NB4 (cell line): ENCODE data around the gene CDH4.

Experiments
- CTCF ChIP-seq: IDR thresholded peaks from one replicate; pipeline ENCODE4 v1.5.1; 2012; ENCODE audit warnings: low read depth, low read length
- MYC ChIP-seq: IDR thresholded peaks from 2 replicates; pipeline ENCODE4 v1.6.1; 2011; ENCODE audit warnings: low read depth, low read length
- POLR2A ChIP-seq: IDR thresholded peaks from 2 replicates; pipeline ENCODE4 v1.6.1; 2011; ENCODE audit warnings: mild to moderate bottlenecking; ENCODE audit not compliant: insufficient read length; ENCODE audit errors: extremely low read depth
- TF ChIP-seq, protein P1 (sequence below): IDR thresholded peaks from 2 replicates; pipeline ENCODE4 v1.6.1; 2011; ENCODE audit warnings: low read depth, low read length

- no peak for TF ChIP-seq POLR2A
- TF ChIP-seq CTCF = no peak
- TF ChIP-seq, protein P1, sequence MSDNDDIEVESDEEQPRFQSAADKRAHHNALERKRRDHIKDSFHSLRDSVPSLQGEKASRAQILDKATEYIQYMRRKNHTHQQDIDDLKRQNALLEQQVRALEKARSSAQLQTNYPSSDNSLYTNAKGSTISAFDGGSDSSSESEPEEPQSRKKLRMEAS = no peak
- no peak for TF ChIP-seq MYC
Observed at GRCh38 chr20:61551401-61551800, 299.3 kb downstream of the CDH4 start.
